ENCODE data around the gene CHRM1.

DNA sequence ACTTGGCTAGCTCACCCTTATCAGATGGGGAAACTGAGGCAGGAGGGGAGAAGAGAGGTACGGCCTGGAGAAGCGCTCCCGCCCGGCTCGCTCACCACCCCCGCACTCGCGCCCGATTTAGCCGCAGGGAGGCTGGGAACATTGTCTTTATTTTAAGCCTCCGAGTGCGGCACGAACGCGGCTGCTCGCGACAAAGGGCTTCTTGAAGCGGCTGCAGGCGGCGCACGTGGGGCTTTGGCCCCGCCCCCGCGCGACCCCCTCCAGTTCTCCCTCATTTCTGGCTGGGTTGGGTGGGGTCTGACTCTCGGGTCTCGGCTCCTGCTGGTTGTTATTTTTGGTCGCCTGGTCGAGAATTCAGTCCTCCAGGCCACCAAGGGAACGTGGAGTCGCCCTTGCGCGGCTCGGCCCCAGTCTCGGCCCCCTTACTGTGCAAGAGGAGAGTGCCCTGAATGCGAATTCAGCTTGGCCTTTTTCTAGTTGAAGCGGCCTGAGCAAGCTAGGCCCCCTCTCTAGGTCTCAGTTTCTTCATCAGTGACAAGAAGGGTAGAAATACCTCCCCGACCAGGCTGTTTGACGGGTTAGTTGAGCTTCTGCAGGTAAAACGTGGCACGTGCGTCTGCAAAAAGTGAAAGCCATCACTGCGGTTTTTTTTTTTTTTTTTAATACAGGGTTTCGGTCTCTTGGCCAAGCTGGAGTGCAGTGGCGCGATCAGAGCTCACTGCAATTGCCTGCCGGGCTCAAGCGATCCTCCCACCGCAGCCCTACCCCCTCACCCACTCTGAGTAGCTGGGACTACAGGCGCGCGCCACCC is 2.6 kb upstream of the CHRM1 start:
- no peak for TF ChIP-seq CTCF (IDR thresholded peaks at IDR 0.05)
- TF ChIP-seq POLR2A (IDR thresholded peaks at IDR 0.05), result no peak
